HepG2 (cell line): Measurements from ENCODE around the gene CNP. TPM values are rescaled to one million over a fixed set of nuclear protein-coding genes. Genes with fewer than 3 reads are reported as not detected.
A peak's percentile ranks its signal among the peaks of the same experiment; 100 is the strongest.

ENCODE experiments used
- ASH2L ChIP-seq: fragments of 300-600, 200-600 bp; sonication (generic); IDR thresholded peaks from 2 replicates; pipeline ENCODE4 v1.7.0; 2017; ENCODE audit warnings: low read depth, mild to moderate bottlenecking, moderate library complexity, mixed read lengths, low read length; ENCODE audit not compliant: insufficient read length
- CENPT ChIP-seq: sonication (generic); formaldehyde crosslinking; IDR thresholded peaks from 2 replicates; pipeline ENCODE4 v1.8.0; 2022; ENCODE audit warnings: low read depth, mild to moderate bottlenecking, moderate library complexity, missing genetic modification reagents
- FOXP1 ChIP-seq, 2 experiments: fragments of 450-650 bp in 1 of 2; IDR thresholded peaks; 2 replicates each; pipeline ENCODE4 v1.6.1; 2017 to 2018; ENCODE audit warnings: antibody characterized with exemption in 1 of 2
- HOXA3 ChIP-seq: sonication (generic); formaldehyde crosslinking; IDR thresholded peaks from 2 replicates; pipeline ENCODE4 v1.5.0; 2020; ENCODE audit warnings: missing genetic modification reagents
- PAXIP1 ChIP-seq: sonication (generic); formaldehyde crosslinking; conservative IDR thresholded peaks from 2 replicates; pipeline ENCODE4 v1.4.0; 2020; ENCODE audit warnings: mild to moderate bottlenecking, missing genetic modification reagents, moderate library complexity
- RARA ChIP-seq: IDR thresholded peaks from 2 replicates; pipeline ENCODE4 v1.6.1; 2016; ENCODE audit warnings: missing genetic modification reagents, missing compliant biosample characterization
- RBAK ChIP-seq: sonication (generic); formaldehyde crosslinking; IDR thresholded peaks from 2 replicates; pipeline ENCODE4 v1.5.1; 2020; ENCODE audit warnings: mild to moderate bottlenecking, missing genetic modification reagents
- REXO4 ChIP-seq: sonication (generic); formaldehyde crosslinking; IDR thresholded peaks from 2 replicates; pipeline ENCODE4 v1.8.0; 2022; ENCODE audit warnings: missing genetic modification reagents, mild to moderate bottlenecking, borderline replicate concordance
- RFXAP ChIP-seq: sonication (generic); formaldehyde crosslinking; IDR thresholded peaks from 2 replicates; pipeline ENCODE4 v1.4.0; 2020; ENCODE audit warnings: missing genetic modification reagents, borderline replicate concordance
- SAP130 ChIP-seq: IDR thresholded peaks from 2 replicates; pipeline ENCODE4 v1.6.1; 2016; ENCODE audit warnings: low read depth
- STAT5B ChIP-seq: sonication (generic); formaldehyde crosslinking; IDR thresholded peaks from 2 replicates; pipeline ENCODE4 v1.4.0; 2020; ENCODE audit warnings: missing genetic modification reagents
- ZFAT ChIP-seq: sonication (generic); formaldehyde crosslinking; conservative IDR thresholded peaks from 2 replicates; pipeline ENCODE4 v1.8.1; 2023; ENCODE audit warnings: missing genetic modification reagents, inconsistent platforms
- ZKSCAN8 ChIP-seq: IDR thresholded peaks from 2 replicates; pipeline ENCODE4 v1.6.1; 2016; ENCODE audit warnings: borderline replicate concordance, missing genetic modification reagents, missing compliant biosample characterization
- ZMAT5 ChIP-seq: sonication (generic); formaldehyde crosslinking; IDR thresholded peaks from 2 replicates; pipeline ENCODE4 v1.5.0; 2020; ENCODE audit warnings: mild to moderate bottlenecking, low read depth, missing genetic modification reagents, borderline replicate concordance
- ZNF296 ChIP-seq: sonication (generic); formaldehyde crosslinking; conservative IDR thresholded peaks from 2 replicates; pipeline ENCODE4 v1.5.0; 2020; ENCODE audit warnings: mild to moderate bottlenecking, missing genetic modification reagents
- ZNF446 ChIP-seq: sonication (generic); formaldehyde crosslinking; IDR thresholded peaks from 2 replicates; pipeline ENCODE4 v1.5.0; 2020; ENCODE audit warnings: mild to moderate bottlenecking, missing genetic modification reagents
- ZNF468 ChIP-seq: sonication (generic); formaldehyde crosslinking; IDR thresholded peaks from 2 replicates; pipeline ENCODE4 v1.8.0; 2022; ENCODE audit warnings: mild to moderate bottlenecking, moderate library complexity, missing genetic modification reagents
- ZNF512B ChIP-seq: sonication (generic); formaldehyde crosslinking; IDR thresholded peaks from 2 replicates; pipeline ENCODE4 v1.5.1; 2020; ENCODE audit warnings: missing genetic modification reagents, mild to moderate bottlenecking, borderline replicate concordance
- ZNF543 ChIP-seq: sonication (generic); formaldehyde crosslinking; IDR thresholded peaks from 2 replicates; pipeline ENCODE4 v1.4.0; 2020; ENCODE audit warnings: mild to moderate bottlenecking, missing genetic modification reagents
- ZNF850 ChIP-seq: sonication (generic); formaldehyde crosslinking; conservative IDR thresholded peaks from 2 replicates; pipeline ENCODE4 v1.9.0; 2021; ENCODE audit warnings: mild to moderate bottlenecking, missing genetic modification reagents
- polyA plus RNA-seq, 8 experiments: library from polyadenylated mRNA; depleted of rRNA in 3 of 8; stranded (reverse) in 7 of 8; unstranded in 1 of 8; fragments of >200 nt; fragmentation: Illumina TruSeq in 4 of 8; extraction: Trizol in 4 of 8; gene quantifications; 2 replicates each; pipeline versions ENCODE4 v1.2.1 to v1.2.3, GENCODE V29; 2011 to 2016; ENCODE audit warnings: low read depth in 4 of 8, missing spikeins in 1 of 8, mixed read lengths in 1 of 8; ENCODE audit not compliant: insufficient read depth in 1 of 8
- total RNA-seq, 5 experiments: library from RNA; depleted of rRNA; stranded (reverse); fragments of >200 nt; fragmentation: Illumina TruSeq; extraction: Trizol; gene quantifications; 2 replicates each; pipeline ENCODE4 v1.2.3, GENCODE V29; 2016; ENCODE audit warnings: low read depth in 1 of 5
- TF ChIP-seq, protein P1 (sequence below): IDR thresholded peaks from 2 replicates; pipeline ENCODE4 v1.6.1; 2012; ENCODE audit warnings: low read length, improper control_type of control experiment

CNP gene
- total and polyA plus RNA-seq, 2 of the 13 experiments (the other 11 are each of a cell fraction or from before 2014, with no cell fraction given), result 97.2 to 161 TPM

DNA sequence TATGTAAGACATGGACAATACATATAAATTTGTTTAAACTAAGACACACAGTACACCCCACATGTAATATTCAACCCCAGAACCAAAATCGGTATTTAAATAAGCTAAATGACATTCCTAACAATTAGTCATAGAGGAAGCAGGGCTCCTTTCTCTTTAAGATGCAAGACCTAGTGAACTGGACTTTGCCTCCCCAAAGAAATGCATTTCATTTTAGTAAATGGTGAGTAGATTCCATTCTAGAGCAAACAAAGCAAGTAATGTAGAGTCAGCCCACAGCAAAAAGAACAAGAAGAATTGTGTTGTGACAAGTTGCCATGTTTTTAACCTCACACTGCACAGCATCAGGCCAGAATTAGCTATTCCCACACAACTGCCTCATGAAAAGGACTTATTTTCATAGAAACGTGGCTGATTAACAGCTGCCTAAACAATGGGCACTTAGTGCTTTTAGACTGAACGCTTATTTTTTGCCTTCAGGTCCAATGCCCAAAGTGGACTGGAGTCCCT, 36.3 kb downstream of the CNP start (continued):
- TF ChIP-seq PAXIP1 (CRISPR knock-in tag) (peak; percentile 77), RARA (0 out of 2 replicates have a peak, but pooled peaks have one; percentile 6), RFXAP (CRISPR knock-in tag) (no peak), STAT5B (CRISPR knock-in tag) (no peak), ZNF850 (no peak), CENPT (CRISPR knock-in tag) (no peak), RBAK (no peak), HOXA3 (CRISPR knock-in tag) (no peak), ZNF543 (CRISPR knock-in tag) (no peak), ZMAT5 (CRISPR knock-in tag) (no peak), ASH2L (peak; percentile 49), ZNF468 (CRISPR knock-in tag) (no peak), REXO4 (CRISPR knock-in tag) (no peak), ZNF296 (no peak), ZFAT (no peak), ZNF512B (CRISPR knock-in tag) (no peak), ZKSCAN8 (CRISPR knock-in tag) (0 out of 2 replicates have a peak, but pooled peaks have one; percentile 32), SAP130 (CRISPR knock-in tag) (peak; percentile 74), FOXP1 (IDR thresholded peaks at IDR 0.05) (no peak), FOXP1 (CRISPR knock-in tag; IDR thresholded peaks at IDR 0.05) (no peak), ZNF446 (CRISPR knock-in tag) (no peak)
- TF ChIP-seq, protein P1, sequence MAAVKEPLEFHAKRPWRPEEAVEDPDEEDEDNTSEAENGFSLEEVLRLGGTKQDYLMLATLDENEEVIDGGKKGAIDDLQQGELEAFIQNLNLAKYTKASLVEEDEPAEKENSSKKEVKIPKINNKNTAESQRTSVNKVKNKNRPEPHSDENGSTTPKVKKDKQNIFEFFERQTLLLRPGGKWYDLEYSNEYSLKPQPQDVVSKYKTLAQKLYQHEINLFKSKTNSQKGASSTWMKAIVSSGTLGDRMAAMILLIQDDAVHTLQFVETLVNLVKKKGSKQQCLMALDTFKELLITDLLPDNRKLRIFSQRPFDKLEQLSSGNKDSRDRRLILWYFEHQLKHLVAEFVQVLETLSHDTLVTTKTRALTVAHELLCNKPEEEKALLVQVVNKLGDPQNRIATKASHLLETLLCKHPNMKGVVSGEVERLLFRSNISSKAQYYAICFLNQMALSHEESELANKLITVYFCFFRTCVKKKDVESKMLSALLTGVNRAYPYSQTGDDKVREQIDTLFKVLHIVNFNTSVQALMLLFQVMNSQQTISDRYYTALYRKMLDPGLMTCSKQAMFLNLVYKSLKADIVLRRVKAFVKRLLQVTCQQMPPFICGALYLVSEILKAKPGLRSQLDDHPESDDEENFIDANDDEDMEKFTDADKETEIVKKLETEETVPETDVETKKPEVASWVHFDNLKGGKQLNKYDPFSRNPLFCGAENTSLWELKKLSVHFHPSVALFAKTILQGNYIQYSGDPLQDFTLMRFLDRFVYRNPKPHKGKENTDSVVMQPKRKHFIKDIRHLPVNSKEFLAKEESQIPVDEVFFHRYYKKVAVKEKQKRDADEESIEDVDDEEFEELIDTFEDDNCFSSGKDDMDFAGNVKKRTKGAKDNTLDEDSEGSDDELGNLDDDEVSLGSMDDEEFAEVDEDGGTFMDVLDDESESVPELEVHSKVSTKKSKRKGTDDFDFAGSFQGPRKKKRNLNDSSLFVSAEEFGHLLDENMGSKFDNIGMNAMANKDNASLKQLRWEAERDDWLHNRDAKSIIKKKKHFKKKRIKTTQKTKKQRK, result no peak
